BLaER1 treated with 17β-estradiol and CSF1 and Interleukin-3, amounts not matched to agents 10 nM and 100 nM (cell line): Measurements from ENCODE around the gene PRSS12.
A peak's percentile ranks its signal among the peaks of the same experiment; 100 is the strongest.

Experiments
- H3K27ac ChIP-seq, 11 experiments: shearing (Covaris generic); formaldehyde crosslinking; 2 replicates each; pipeline ENCODE4 v1.8.1; 2022
- H3K27me3 ChIP-seq, 11 experiments: shearing (Covaris generic); formaldehyde crosslinking; 2 replicates each; pipeline ENCODE4 v1.8.1; 2022
- H3K36me3 ChIP-seq, 11 experiments: shearing (Covaris generic); formaldehyde crosslinking; 2 replicates each; pipeline ENCODE4 v1.8.1; 2022
- H3K4me1 ChIP-seq, 10 experiments: shearing (Covaris generic); formaldehyde crosslinking; 2 replicates each; pipeline ENCODE4 v1.8.1; 2022
- H3K4me2 ChIP-seq, 11 experiments: shearing (Covaris generic); formaldehyde crosslinking; 2 replicates each; pipeline ENCODE4 v1.8.1; 2022
- H3K4me3 ChIP-seq, 10 experiments: shearing (Covaris generic); formaldehyde crosslinking; 2 replicates each; pipeline ENCODE4 v1.8.1; 2022
- H3K9ac ChIP-seq, 11 experiments: shearing (Covaris generic); formaldehyde crosslinking; 2 replicates each; pipeline ENCODE4 v1.8.1; 2022
- H3K9me3 ChIP-seq, 11 experiments: shearing (Covaris generic); formaldehyde crosslinking; replicated peaks in 1 of 11; 2 replicates each; pipeline ENCODE4 v1.8.1; 2022
- H4K20me1 ChIP-seq, 11 experiments: shearing (Covaris generic); formaldehyde crosslinking; 2 replicates each; pipeline ENCODE4 v1.8.1; 2022
- Cebpa-rat ChIP-seq, 11 experiments: shearing (Covaris generic); IDR thresholded peaks; 2 replicates each; pipeline ENCODE4 v1.8.1; 2022

Gene PRSS12

DNA sequence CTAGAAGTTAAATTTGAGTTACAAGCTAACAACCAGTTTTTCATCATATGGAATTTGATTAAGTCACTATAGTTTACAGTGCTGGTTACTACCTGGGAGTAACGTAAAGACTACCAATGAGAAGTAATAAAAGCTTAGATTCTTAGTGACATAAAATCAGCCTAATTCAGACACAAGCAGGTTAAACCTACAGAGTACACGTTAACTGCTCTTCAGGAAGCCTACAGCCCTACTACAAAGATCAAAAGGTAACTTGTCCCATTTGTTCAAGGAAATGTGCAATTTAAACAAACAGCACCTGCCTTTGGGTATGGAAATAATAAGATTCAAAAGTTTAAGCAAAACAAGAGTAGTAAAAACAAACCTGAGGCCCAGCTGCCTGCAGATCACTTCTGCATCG lies 21.5 kb downstream of the PRSS12 start:
- H3K4me3 ChIP-seq, result no peak overlapping the region
- no peaks in the 10 kb centered on the region for H3K9me3 ChIP-seq
- H4K20me1 ChIP-seq, result no peaks in the 10 kb centered on the region
- no peaks in the 10 kb centered on the region for H3K36me3 ChIP-seq
- H3K4me1 ChIP-seq, result peaks cover 0 to 10% (median 8%) of the 10 kb centered on the region in 10 experiments; a peak in 9 of 20 replicates
- H3K4me2 ChIP-seq, result no peak overlapping the region
- no peak overlapping the region for H3K9ac ChIP-seq
- H3K27ac ChIP-seq, result no peak overlapping the region
- TF ChIP-seq Cebpa-rat (IDR thresholded peaks at IDR 0.05), result no peak
- H3K27me3 ChIP-seq, result no peaks in the 10 kb centered on the region

DNA sequence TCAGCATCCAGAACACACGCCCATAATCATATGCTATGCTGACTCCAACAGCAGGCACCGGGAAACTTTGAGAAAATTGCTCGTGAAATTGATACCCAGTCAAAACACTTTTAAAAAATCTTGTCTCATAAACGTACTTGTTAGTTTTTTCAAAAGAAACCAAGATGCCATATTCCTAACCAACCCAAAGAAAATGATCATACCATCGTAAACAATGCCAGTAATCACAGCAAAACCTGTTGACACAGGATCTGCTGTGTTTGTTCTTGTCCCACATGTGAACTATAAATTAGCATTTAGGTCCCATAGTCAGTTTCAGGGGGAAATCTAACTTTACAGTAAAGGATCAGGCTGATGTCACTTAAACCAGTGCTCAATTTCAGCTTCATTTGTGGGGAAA lies 23.0 kb downstream of the PRSS12 start:
- H3K27me3 ChIP-seq, result no peaks in the 10 kb centered on the region
- no peaks in the 10 kb centered on the region for H3K36me3 ChIP-seq
- TF ChIP-seq Cebpa-rat (IDR thresholded peaks at IDR 0.05), result no peak
- no peak overlapping the region for H3K4me3 ChIP-seq
- no peak overlapping the region for H3K27ac ChIP-seq
- no peak overlapping the region for H3K4me2 ChIP-seq
- peaks cover 0 to 12% (median 9%) of the 10 kb centered on the region in 10 experiments; a peak in 9 of 20 replicates for H3K4me1 ChIP-seq
- H3K9me3 ChIP-seq, result no peaks in the 10 kb centered on the region
- H3K9ac ChIP-seq, result no peak overlapping the region
- no peaks in the 10 kb centered on the region for H4K20me1 ChIP-seq

DNA sequence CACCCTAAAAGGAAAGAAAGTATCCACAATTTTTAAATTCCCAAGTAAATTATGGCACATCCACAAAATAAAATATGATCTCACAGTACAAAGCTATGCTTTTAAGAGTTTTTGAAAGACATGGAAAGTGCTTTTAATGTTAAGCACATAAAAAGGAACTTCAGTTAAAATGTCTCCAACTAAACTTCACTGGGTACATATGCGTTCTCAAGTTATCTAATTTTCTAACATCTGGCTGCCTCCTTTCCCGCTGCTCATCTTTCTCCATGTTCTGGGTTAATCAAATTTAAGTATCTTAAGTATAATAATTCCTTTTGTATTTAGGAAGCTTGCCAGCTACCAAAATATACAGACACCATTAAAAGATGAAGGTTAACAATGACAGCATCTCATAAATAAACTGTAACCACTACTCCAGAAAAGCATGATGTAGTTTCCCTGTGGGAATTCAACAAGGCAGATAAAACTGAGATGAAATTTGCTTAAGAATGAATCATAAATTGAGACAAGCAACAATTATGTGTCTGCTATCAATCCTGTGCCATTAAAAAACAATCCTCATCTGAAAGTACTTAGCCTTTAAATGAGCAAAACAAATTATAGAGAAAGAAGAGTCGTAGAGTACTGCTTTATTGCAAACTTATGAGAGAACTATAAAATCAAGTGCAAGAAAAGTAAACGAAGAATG lies 25.1 kb downstream of the PRSS12 start:
- H3K27me3 ChIP-seq, result no peaks in the 10 kb centered on the region
- TF ChIP-seq Cebpa-rat (IDR thresholded peaks at IDR 0.05), result no peak
- H3K27ac ChIP-seq, result no peak overlapping the region
- H3K9ac ChIP-seq, result no peak overlapping the region
- H4K20me1 ChIP-seq, result no peaks in the 10 kb centered on the region
- no peak overlapping the region for H3K4me3 ChIP-seq
- no peak overlapping the region for H3K4me2 ChIP-seq
- peaks cover 0 to 12% (median 9%) of the 10 kb centered on the region in 10 experiments; a peak in 9 of 20 replicates for H3K4me1 ChIP-seq
- H3K36me3 ChIP-seq, result no peaks in the 10 kb centered on the region
- no peaks in the 10 kb centered on the region for H3K9me3 ChIP-seq

GRCh38 chr4:118326585-118326984 lies 26.2 kb downstream of the PRSS12 start:
- Histone ChIP-seq H3K4me1 (peaks cover 0 to 12% (median 9%) of the 10 kb centered on the region in 10 experiments; a peak in 9 of 20 replicates), H4K20me1 (no peaks in the 10 kb centered on the region), H3K4me3 (no peak overlapping the region), H3K27ac (no peak overlapping the region), H3K9ac (no peak overlapping the region), H3K27me3 (no peaks in the 10 kb centered on the region), H3K9me3 (no peaks in the 10 kb centered on the region), H3K36me3 (no peaks in the 10 kb centered on the region), H3K4me2 (peak overlapping the region in 5 of 11 experiments; percentile 6 to 49 (median 24); a peak in 7 of 22 replicates)
- TF ChIP-seq Cebpa-rat (IDR thresholded peaks at IDR 0.05), result peak in 1 of 11 experiments; percentile 51; a peak in 1 of 22 replicates

DNA sequence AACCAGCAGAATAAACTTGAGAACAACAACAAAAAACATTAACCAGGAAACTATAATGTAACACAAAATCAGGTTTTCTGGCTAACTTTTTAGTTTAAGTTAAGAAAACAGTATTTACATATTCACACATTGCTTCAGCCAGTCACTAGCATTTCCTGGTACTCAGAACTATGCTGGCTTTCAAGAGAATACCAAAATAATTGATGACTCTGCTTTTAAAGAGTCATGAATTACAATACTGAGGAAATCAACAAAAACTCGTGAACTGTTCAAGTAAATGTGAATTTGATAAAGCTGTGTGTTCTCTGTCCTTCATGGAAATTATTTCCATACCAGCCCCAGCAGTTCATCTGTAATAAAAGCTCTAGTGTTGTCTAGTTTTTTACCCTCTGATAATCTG lies 27.4 kb downstream of the PRSS12 start:
- no peak overlapping the region for H3K4me3 ChIP-seq
- no peaks in the 10 kb centered on the region for H3K27me3 ChIP-seq
- H3K4me2 ChIP-seq, result no peak overlapping the region
- H4K20me1 ChIP-seq, result no peaks in the 10 kb centered on the region
- H3K9me3 ChIP-seq, result no peaks in the 10 kb centered on the region
- TF ChIP-seq Cebpa-rat (IDR thresholded peaks at IDR 0.05), result no peak
- H3K27ac ChIP-seq, result no peak overlapping the region
- no peak overlapping the region for H3K9ac ChIP-seq
- peaks cover 0 to 12% (median 9%) of the 10 kb centered on the region in 10 experiments; a peak in 9 of 20 replicates for H3K4me1 ChIP-seq
- no peaks in the 10 kb centered on the region for H3K36me3 ChIP-seq

DNA sequence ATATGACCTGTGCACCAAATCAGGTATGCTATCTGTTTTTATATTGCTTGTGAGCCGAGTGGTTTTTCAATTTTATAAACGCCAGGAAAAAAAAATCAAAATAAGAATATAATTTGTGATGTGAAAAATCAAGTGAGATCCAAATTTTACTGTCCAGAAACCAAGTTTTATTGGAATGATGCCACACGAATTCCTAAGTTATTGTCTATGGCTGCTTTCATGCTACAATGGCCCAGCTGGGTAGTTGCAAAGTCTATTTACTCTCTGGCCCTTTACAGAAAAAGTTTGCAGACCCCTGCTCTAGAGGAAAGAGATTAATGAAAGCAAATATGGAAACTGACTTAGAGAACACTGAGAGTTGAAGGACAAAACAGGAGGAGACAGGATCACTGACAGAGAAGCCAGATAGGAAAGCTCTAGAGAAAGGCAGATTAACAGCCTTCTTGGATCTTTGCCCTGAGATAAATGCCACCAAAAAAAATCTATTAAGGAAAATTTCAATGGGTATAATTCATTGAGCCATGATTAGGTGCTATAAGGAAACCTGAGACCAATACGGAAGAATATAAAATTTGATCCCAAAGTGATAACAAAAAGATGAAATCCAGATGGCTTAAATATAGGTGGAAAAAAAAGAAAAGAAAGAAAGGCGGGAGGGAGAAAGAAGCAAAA lies 29.8 kb downstream of the PRSS12 start:
- no peaks in the 10 kb centered on the region for H3K9me3 ChIP-seq
- H4K20me1 ChIP-seq, result no peaks in the 10 kb centered on the region
- no peaks in the 10 kb centered on the region for H3K36me3 ChIP-seq
- peaks cover 0 to 12% (median 9%) of the 10 kb centered on the region in 10 experiments; a peak in 9 of 20 replicates for H3K4me1 ChIP-seq
- H3K27ac ChIP-seq, result no peak overlapping the region
- no peak overlapping the region for H3K4me3 ChIP-seq
- no peaks in the 10 kb centered on the region for H3K27me3 ChIP-seq
- no peak overlapping the region for H3K4me2 ChIP-seq
- no peak overlapping the region for H3K9ac ChIP-seq
- TF ChIP-seq Cebpa-rat (IDR thresholded peaks at IDR 0.05), result no peak

DNA sequence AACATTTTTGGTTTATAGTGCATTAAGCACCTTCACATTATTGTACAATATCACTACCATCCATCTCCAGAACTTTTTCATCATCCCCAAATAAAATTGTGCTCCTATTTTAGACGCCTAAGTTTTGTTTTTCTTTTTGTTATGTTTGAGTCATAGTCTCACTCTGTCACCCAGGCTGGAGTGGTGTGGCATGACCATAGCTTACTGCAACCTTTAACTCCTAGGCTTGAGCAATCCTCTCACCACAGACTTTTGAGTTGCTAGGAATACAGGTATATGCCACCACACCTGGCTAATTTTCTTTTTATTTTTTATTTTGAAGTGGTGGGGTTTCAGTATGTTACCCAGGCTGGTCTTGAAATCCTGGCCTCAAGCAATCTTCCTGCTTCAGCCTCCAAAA lies 33.9 kb downstream of the PRSS12 start:
- Histone ChIP-seq H3K4me3 (no peak overlapping the region), H3K4me1 (no peaks in the 10 kb centered on the region), H3K27me3 (no peaks in the 10 kb centered on the region), H3K9ac (no peak overlapping the region), H3K4me2 (no peak overlapping the region), H3K9me3 (no peaks in the 10 kb centered on the region), H3K27ac (no peak overlapping the region), H3K36me3 (no peaks in the 10 kb centered on the region), H4K20me1 (no peaks in the 10 kb centered on the region)
- TF ChIP-seq Cebpa-rat (IDR thresholded peaks at IDR 0.05), result no peak

- Histone ChIP-seq H3K27ac (no peak overlapping the region), H3K9me3 (no peaks in the 10 kb centered on the region), H3K36me3 (no peaks in the 10 kb centered on the region), H3K4me2 (no peak overlapping the region), H3K9ac (no peak overlapping the region), H3K4me3 (no peak overlapping the region), H3K4me1 (no peaks in the 10 kb centered on the region), H3K27me3 (no peaks in the 10 kb centered on the region), H4K20me1 (no peaks in the 10 kb centered on the region)
- TF ChIP-seq Cebpa-rat (IDR thresholded peaks at IDR 0.05), result no peak
Measured at GRCh38 chr4:118317691-118318090, 35.1 kb downstream of the PRSS12 start.

DNA sequence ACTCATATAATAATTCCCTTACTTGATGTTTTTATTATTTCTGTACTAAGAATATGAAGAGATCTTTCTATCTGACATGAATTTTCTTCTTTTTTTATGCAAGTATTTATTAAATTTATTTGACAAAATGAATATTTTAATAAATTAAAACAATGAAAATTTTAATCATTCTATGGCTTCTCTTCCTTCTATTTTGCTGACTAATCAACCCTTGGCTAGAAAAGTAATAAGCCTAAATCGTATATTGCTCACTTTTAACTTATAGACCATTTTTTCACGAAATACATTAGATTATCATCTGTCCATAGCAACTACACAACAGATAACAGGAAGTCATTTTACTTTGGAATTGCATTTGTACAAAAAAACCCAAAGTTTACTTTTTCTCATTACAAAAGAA lies 38.6 kb downstream of the PRSS12 start:
- Histone ChIP-seq H3K9me3 (no peaks in the 10 kb centered on the region), H3K27ac (no peak overlapping the region), H3K4me1 (no peaks in the 10 kb centered on the region), H3K4me3 (no peak overlapping the region), H4K20me1 (no peaks in the 10 kb centered on the region), H3K4me2 (no peak overlapping the region), H3K36me3 (no peaks in the 10 kb centered on the region), H3K27me3 (no peaks in the 10 kb centered on the region), H3K9ac (no peak overlapping the region)
- no peak for TF ChIP-seq Cebpa-rat (IDR thresholded peaks at IDR 0.05)

- no peaks in the 10 kb centered on the region for H3K4me1 ChIP-seq
- H3K4me2 ChIP-seq, result no peak overlapping the region
- no peaks in the 10 kb centered on the region for H3K27me3 ChIP-seq
- H3K4me3 ChIP-seq, result no peak overlapping the region
- no peak overlapping the region for H3K27ac ChIP-seq
- no peaks in the 10 kb centered on the region for H4K20me1 ChIP-seq
- TF ChIP-seq Cebpa-rat (IDR thresholded peaks at IDR 0.05), result no peak
- H3K9me3 ChIP-seq, result no peaks in the 10 kb centered on the region
- no peak overlapping the region for H3K9ac ChIP-seq
- no peaks in the 10 kb centered on the region for H3K36me3 ChIP-seq
Measured at GRCh38 chr4:118313098-118313497, 39.7 kb downstream of the PRSS12 start.
